Endodermal cell (in vitro differentiated cells): ENCODE measurements around the gene VWA5B2. TPM values are rescaled to one million over a fixed set of nuclear protein-coding genes. Genes with fewer than 3 reads are reported as not detected.

ENCODE experiments used
- DNase-seq: peaks from one replicate; pipeline ENCODE4 v3.0.0-alpha.2; 2017
- H3K27ac ChIP-seq: 2 replicates; pipeline ENCODE4 v1.5.1; 2013; ENCODE audit warnings: mild to moderate bottlenecking, low read depth, low read length, moderate library complexity
- H3K27me3 ChIP-seq: 2 replicates; pipeline ENCODE4 v1.6.1; 2013; ENCODE audit warnings: mild to moderate bottlenecking, low read length, moderate library complexity; ENCODE audit not compliant: insufficient read depth, control insufficient read depth, poor library complexity, severe bottlenecking
- H3K36me3 ChIP-seq: 2 replicates; pipeline ENCODE4 v1.7.0; 2013; ENCODE audit warnings: mild to moderate bottlenecking, low read length, moderate library complexity; ENCODE audit not compliant: control insufficient read depth, insufficient read depth
- H3K4me1 ChIP-seq: one replicate; pipeline ENCODE4 v1.7.0; 2013; ENCODE audit warnings: low read length; ENCODE audit not compliant: control insufficient read depth, insufficient read depth
- H3K4me3 ChIP-seq: 2 replicates; pipeline ENCODE4 v1.5.1; 2013; ENCODE audit warnings: mild to moderate bottlenecking, low read length, moderate library complexity
- H3K9ac ChIP-seq: 2 replicates; pipeline ENCODE4 v1.6.1; 2013; ENCODE audit warnings: mild to moderate bottlenecking, low read length, moderate library complexity; ENCODE audit not compliant: poor library complexity, severe bottlenecking; ENCODE audit errors: extremely low read depth
- H3K9me3 ChIP-seq: 2 replicates; pipeline ENCODE4 v1.6.1; 2013; ENCODE audit warnings: mild to moderate bottlenecking, low read length, moderate library complexity; ENCODE audit not compliant: control insufficient read depth
- H3K27ac Mint-ChIP-seq: 2 replicates; pipeline ENCODE4 v1.8.0; 2020; ENCODE audit warnings: mixed read lengths
- H3K27me3 Mint-ChIP-seq: 2 replicates; pipeline ENCODE4 v1.8.0; 2021; ENCODE audit warnings: mild to moderate bottlenecking, mixed read lengths; ENCODE audit not compliant: insufficient read depth
- H3K36me3 Mint-ChIP-seq: 2 replicates; pipeline ENCODE4 v1.8.0; 2020; ENCODE audit warnings: low read depth, mixed read lengths
- H3K4me1 Mint-ChIP-seq: 2 replicates; pipeline ENCODE4 v1.8.0; 2020; ENCODE audit warnings: mixed read lengths
- H3K4me3 Mint-ChIP-seq: 2 replicates; pipeline ENCODE4 v1.8.0; 2020; ENCODE audit warnings: mild to moderate bottlenecking, moderate library complexity, mixed read lengths
- H3K9me3 Mint-ChIP-seq: 2 replicates; pipeline ENCODE4 v1.8.0; 2020; ENCODE audit warnings: mild to moderate bottlenecking, mixed read lengths
- WGBS, 2 experiments: methylation state at CpG; one replicate each; pipeline versions ENCODE4 v1.1.5 to v1.1.7; 2013; ENCODE audit warnings: missing lambda C conversion rate in 2 of 2, mixed read lengths in 1 of 2; ENCODE audit not compliant: insufficient coverage in 1 of 2, insufficient read length in 1 of 2; 5-methylcytosine and 5-hydroxymethylcytosine counted together
- total RNA-seq, 2 donors: library from RNA; stranded (reverse); fragmentation: NEBNext Ultra II Directional in 1 of 2; extraction: Animal tissue kit (Norgen Biotek cat#: 25700) in 1 of 2; gene quantifications; 2 replicates in 1 of 2; 3 replicates in 1 of 2; pipeline ENCODE4 v1.2.1, GENCODE V29; 2021
- TF ChIP-seq, protein P1 (sequence below): fragments of 200-600 bp; sonication (generic); conservative IDR thresholded peaks from 2 replicates; pipeline ENCODE4 v1.5.0; 2021; ENCODE audit warnings: antibody characterized with exemption, mild to moderate bottlenecking

Gene VWA5B2
- total RNA-seq, 2 donors from 2014 or later = 0.62 to 0.97 TPM

DNA sequence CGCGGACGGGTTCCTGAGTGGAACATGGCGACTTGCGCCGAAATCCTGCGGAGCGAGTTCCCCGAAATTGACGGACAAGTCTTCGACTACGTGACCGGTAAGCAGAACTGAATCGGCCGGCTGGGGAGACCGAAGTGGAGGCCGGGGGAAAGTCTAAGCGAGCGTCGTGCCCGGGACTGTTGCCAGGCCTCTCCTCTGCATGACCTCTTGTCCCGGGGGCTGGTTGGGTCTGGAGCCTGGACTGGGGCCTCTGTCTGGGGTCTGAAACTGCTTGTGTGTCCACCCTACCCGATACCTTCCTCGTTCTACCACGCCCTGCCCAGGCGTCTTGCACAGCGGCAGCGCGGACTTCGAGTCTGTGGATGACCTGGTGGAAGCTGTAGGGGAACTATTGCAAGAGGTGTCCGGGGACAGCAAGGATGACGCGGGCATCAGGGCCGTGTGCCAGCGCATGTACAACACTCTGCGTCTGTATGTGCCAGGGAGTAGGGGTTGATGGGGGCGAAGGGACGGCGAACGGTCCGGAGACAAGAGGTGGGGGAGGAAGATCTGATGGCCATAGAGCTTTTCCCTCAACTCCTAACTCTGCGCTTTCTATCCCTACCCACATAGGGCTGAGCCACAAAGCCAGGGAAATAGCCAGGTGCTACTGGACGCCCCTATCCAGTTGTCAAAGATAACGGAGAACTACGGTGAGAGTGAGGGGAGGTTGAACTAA lies 43.0 kb upstream of the VWA5B2 start, which contains the start of gene ABCF3:
TSS of gene ABCF3 (plus strand) at position 16 of the 718 bp plus-strand sequence. CDS start at position 25, 9 bp downstream.
- H3K36me3 Mint-ChIP-seq = peaks cover 61% of the 10 kb centered on the region
- peaks cover 31% of the 10 kb centered on the region for H3K4me1 Mint-ChIP-seq
- H3K27me3 ChIP-seq = no peaks in the 10 kb centered on the region
- H3K4me3 Mint-ChIP-seq = peak within 1 kb of the TSS; percentile 98
- H3K9me3 Mint-ChIP-seq = no peaks in the 10 kb centered on the region
- DNase-seq = no peak
- TF ChIP-seq, protein P1, sequence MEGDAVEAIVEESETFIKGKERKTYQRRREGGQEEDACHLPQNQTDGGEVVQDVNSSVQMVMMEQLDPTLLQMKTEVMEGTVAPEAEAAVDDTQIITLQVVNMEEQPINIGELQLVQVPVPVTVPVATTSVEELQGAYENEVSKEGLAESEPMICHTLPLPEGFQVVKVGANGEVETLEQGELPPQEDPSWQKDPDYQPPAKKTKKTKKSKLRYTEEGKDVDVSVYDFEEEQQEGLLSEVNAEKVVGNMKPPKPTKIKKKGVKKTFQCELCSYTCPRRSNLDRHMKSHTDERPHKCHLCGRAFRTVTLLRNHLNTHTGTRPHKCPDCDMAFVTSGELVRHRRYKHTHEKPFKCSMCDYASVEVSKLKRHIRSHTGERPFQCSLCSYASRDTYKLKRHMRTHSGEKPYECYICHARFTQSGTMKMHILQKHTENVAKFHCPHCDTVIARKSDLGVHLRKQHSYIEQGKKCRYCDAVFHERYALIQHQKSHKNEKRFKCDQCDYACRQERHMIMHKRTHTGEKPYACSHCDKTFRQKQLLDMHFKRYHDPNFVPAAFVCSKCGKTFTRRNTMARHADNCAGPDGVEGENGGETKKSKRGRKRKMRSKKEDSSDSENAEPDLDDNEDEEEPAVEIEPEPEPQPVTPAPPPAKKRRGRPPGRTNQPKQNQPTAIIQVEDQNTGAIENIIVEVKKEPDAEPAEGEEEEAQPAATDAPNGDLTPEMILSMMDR = no peak
- H3K36me3 ChIP-seq = peaks cover 78% of the 10 kb centered on the region
- H3K4me1 ChIP-seq = no peaks in the 10 kb centered on the region
- peak within 1 kb of the TSS; percentile 99 for H3K27ac Mint-ChIP-seq
- H3K9ac ChIP-seq = peak within 1 kb of the TSS; percentile 72
- 1% methylated on average over 24 to 45 of the region's 45 CpGs for WGBS, 2 experiments
- no peaks in the 10 kb centered on the region for H3K27me3 Mint-ChIP-seq
- H3K9me3 ChIP-seq = no peaks in the 10 kb centered on the region
- peak within 1 kb of the TSS; percentile 94 for H3K4me3 ChIP-seq
- peak within 1 kb of the TSS; percentile 92 for H3K27ac ChIP-seq

DNA sequence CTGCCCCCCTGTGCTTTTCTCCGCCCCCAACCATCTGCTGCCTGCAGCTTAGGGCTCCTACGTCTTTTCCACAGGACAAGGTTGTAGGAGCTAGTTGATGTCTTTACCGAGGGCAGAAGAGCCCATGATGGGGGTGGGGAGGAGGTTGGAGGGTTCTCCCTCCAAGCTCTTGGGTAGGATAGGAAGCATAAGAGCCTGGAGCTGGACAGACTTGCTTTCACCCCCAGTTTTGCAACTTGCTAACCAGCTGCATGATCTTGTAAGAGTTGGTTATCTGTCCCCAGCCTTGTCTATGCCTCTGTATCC lies 42.5 kb upstream of the VWA5B2 start:
- no peak for DNase-seq

DNA sequence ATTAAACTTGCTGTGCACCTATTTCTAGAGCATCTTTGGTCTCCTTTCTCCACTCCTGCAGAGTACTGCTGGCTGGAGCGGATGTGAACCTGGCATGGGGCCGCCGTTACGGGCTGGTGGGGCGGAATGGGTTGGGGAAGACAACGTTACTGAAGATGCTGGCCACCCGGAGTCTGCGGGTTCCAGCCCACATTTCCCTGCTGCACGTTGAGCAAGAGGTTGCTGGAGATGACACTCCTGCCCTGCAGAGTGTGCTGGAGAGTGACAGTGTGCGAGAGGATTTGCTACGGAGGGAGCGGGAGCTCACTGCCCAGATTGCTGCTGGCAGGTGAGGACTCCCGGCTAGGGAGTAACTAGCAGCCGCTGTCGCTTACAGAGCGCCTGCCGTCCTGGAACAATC lies 41.3 kb upstream of the VWA5B2 start:
- Mint-ChIP-seq H3K27ac (no peak overlapping the region), H3K27me3 (no peaks in the 10 kb centered on the region), H3K36me3 (peaks cover 61% of the 10 kb centered on the region), H3K4me3 (no peak overlapping the region), H3K9me3 (no peaks in the 10 kb centered on the region), H3K4me1 (peaks cover 31% of the 10 kb centered on the region)
- Histone ChIP-seq H3K9me3 (no peaks in the 10 kb centered on the region), H3K27ac (no peak overlapping the region), H3K27me3 (no peaks in the 10 kb centered on the region), H3K9ac (no peak overlapping the region), H3K36me3 (peaks cover 77% of the 10 kb centered on the region), H3K4me1 (no peaks in the 10 kb centered on the region), H3K4me3 (no peak overlapping the region)
- WGBS, 2 experiments = 94 to 95% methylated on average over 17 of the region's 17 CpGs
- TF ChIP-seq, protein P1 = no peak
- DNase-seq = no peak

More for the DNA sequence above, 42.5 kb upstream of the VWA5B2 start:
- H3K4me1 ChIP-seq = no peaks in the 10 kb centered on the region
- H3K27ac ChIP-seq = no peak overlapping the region
- no peaks in the 10 kb centered on the region for H3K9me3 ChIP-seq
- Mint-ChIP-seq H3K27me3 (no peaks in the 10 kb centered on the region), H3K4me3 (peak overlapping the region; percentile 98), H3K27ac (peak overlapping the region; percentile 22), H3K4me1 (peaks cover 31% of the 10 kb centered on the region), H3K9me3 (no peaks in the 10 kb centered on the region), H3K36me3 (peaks cover 59% of the 10 kb centered on the region)
- TF ChIP-seq, protein P1 = no peak
- H3K4me3 ChIP-seq = peak overlapping the region; percentile 94
- peaks cover 78% of the 10 kb centered on the region for H3K36me3 ChIP-seq
- H3K9ac ChIP-seq = peak overlapping the region; percentile 72
- WGBS, 2 experiments = 36 to 60% methylated on average over 1 to 3 of the region's 3 CpGs
- no peaks in the 10 kb centered on the region for H3K27me3 ChIP-seq
